Gastrocnemius medialis (tissue), 4 donors: ENCODE data around the gene FBLN2.

ENCODE experiments used
- POLR2A ChIP-seq, 2 donors: fragments of 450-650 bp; IDR thresholded peaks; one replicate each; pipeline ENCODE4 v1.6.1; 2017; ENCODE audit warnings: antibody characterized with exemption in 2 of 2, mild to moderate bottlenecking in 2 of 2, moderate library complexity in 2 of 2
- TF ChIP-seq, protein P1 (sequence below), 5 experiments: fragments of 450-650 bp in 3 of 5; fragments of 200-600 bp in 2 of 5; sonication (generic) in 2 of 5; IDR thresholded peaks in 4 of 5; conservative IDR thresholded peaks in 1 of 5; 1 replicate in 4 of 5; 2 replicates in 1 of 5; pipeline ENCODE4 v1.5.1; 2016 to 2019; ENCODE audit warnings: antibody characterized with exemption in 5 of 5, mild to moderate bottlenecking in 3 of 5, moderate library complexity in 3 of 5

DNA sequence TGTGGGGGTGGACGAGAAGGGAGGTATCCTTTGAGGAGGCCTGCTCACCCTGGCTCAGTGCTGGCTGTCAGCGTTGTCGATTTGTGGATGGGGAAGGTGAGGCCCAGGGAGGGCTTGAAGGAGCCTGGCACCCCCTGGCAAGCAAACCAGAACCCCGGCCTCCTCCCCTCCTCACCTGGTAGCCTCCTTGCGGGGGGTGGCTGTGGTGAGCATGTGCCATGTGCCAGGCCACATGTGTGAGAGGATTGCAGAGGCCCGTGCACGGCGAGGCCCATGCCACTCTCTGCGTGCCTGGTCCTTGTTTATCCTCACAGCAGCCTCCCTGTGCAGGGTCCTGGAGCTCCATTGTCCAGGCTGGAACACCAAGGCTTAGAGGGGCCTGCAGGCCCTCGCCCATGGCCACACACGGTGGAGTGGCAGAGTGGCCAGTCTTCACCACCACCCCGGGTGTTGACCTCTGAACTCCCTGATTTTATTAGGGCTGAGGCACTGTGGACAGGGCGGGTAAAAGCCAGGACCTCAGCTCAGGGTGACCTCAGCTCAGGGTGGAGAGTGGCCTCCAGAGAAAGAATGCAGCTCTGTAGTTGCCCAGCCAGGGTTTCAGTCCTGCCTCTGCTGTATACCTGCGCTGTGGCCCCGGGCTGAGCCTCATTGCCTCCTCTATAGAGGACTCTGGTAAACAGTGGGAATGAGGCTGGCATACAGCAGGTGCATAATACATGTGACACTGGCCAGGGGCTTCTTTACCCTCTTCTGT, 39.7 kb upstream of the FBLN2 start:
- TF ChIP-seq, protein P1, sequence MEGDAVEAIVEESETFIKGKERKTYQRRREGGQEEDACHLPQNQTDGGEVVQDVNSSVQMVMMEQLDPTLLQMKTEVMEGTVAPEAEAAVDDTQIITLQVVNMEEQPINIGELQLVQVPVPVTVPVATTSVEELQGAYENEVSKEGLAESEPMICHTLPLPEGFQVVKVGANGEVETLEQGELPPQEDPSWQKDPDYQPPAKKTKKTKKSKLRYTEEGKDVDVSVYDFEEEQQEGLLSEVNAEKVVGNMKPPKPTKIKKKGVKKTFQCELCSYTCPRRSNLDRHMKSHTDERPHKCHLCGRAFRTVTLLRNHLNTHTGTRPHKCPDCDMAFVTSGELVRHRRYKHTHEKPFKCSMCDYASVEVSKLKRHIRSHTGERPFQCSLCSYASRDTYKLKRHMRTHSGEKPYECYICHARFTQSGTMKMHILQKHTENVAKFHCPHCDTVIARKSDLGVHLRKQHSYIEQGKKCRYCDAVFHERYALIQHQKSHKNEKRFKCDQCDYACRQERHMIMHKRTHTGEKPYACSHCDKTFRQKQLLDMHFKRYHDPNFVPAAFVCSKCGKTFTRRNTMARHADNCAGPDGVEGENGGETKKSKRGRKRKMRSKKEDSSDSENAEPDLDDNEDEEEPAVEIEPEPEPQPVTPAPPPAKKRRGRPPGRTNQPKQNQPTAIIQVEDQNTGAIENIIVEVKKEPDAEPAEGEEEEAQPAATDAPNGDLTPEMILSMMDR (IDR thresholded peaks at IDR 0.05 in 4 of 5, conservative IDR thresholded peaks at IDR 0.05 in 1 of 5), result no peak
- no peak for TF ChIP-seq POLR2A (IDR thresholded peaks at IDR 0.05)
